SIG-M5 treated with dmso at 0.1 percent for 504 hours (cell line): ENCODE measurements around the gene BHLHE41.

Source experiments
- DNase-seq: peaks from one replicate; lab custom pipeline; 2025; ENCODE audit not compliant: unreplicated experiment; lab: John Stamatoyannopoulos, UW

The BHLHE41 gene

GRCh38 chr12:26090836-26091510, 33.9 kb downstream of the BHLHE41 start:
- no peak for DNase-seq

- no peak for DNase-seq
Measured at GRCh38 chr12:26088998-26089397, 35.8 kb downstream of the BHLHE41 start.

- no peak for DNase-seq
Measured at GRCh38 chr12:26086936-26087335, 37.9 kb downstream of the BHLHE41 start.

- peak; percentile 71 for DNase-seq
Measured at GRCh38 chr12:26080911-26081310, 43.9 kb downstream of the BHLHE41 start.

GRCh38 chr12:26077915-26078702, 46.7 kb downstream of the BHLHE41 start:
- DNase-seq = no peak
